ENCODE data around the gene POTEJ. TPM values are rescaled to one million over a fixed set of nuclear protein-coding genes. Genes with fewer than 3 reads are reported as not detected.
"Not testable (repeated sequence)": the region's sequence is repeated elsewhere in the genome, so short reads cannot be mapped to it uniquely, and the experiment has no call there.

Gene POTEJ
- polyA plus RNA-seq (ENCODE audit: low read depth in 6 of 6) = not detected

- not testable (repeated sequence) for ATAC-seq (ENCODE audit: low read depth in 2 of 2); H3K27ac Mint-ChIP-seq; H3K4me1 Mint-ChIP-seq; H3K27me3 Mint-ChIP-seq; H3K4me3 Mint-ChIP-seq; DNase-seq; H3K36me3 Mint-ChIP-seq; H3K9me3 Mint-ChIP-seq
Observed at GRCh38 chr2:130611140-130611539, at the start of gene POTEJ. POTEJ (plus strand) TSS chr2:130611440; CDS start chr2:130611533, 93 bp downstream.

- H3K27me3 Mint-ChIP-seq; ATAC-seq (ENCODE audit: low read depth in 2 of 2); H3K4me3 Mint-ChIP-seq; DNase-seq; H3K9me3 Mint-ChIP-seq; H3K27ac Mint-ChIP-seq; H3K36me3 Mint-ChIP-seq; H3K4me1 Mint-ChIP-seq: not testable (repeated sequence)
Observed at GRCh38 chr2:130566165-130566564, 45.1 kb upstream of the POTEJ start.

- not testable (repeated sequence) for H3K9me3 Mint-ChIP-seq; H3K4me3 Mint-ChIP-seq; H3K27me3 Mint-ChIP-seq; H3K4me1 Mint-ChIP-seq; ATAC-seq (ENCODE audit: low read depth in 2 of 2); H3K36me3 Mint-ChIP-seq; DNase-seq; H3K27ac Mint-ChIP-seq
Observed at GRCh38 chr2:130571929-130572328, 39.3 kb upstream of the POTEJ start.

- H3K4me1 Mint-ChIP-seq = not testable (repeated sequence)
Observed at GRCh38 chr2:130574230-130574629, 37.0 kb upstream of the POTEJ start.

GRCh38 chr2:130576209-130576784 lies 34.9 kb upstream of the POTEJ start:
- not testable (repeated sequence) for H3K27ac Mint-ChIP-seq; ATAC-seq (ENCODE audit: low read depth in 2 of 2); H3K4me3 Mint-ChIP-seq; H3K4me1 Mint-ChIP-seq; DNase-seq; H3K9me3 Mint-ChIP-seq; H3K27me3 Mint-ChIP-seq; H3K36me3 Mint-ChIP-seq

More at GRCh38 chr2:130574230-130574629, 37.0 kb upstream of the POTEJ start:
- H3K36me3 Mint-ChIP-seq; H3K27ac Mint-ChIP-seq; H3K4me3 Mint-ChIP-seq; H3K27me3 Mint-ChIP-seq; DNase-seq; ATAC-seq (ENCODE audit: low read depth in 2 of 2); H3K9me3 Mint-ChIP-seq: not testable (repeated sequence)

GRCh38 chr2:130577559-130577958 lies 33.7 kb upstream of the POTEJ start:
- ATAC-seq (ENCODE audit: low read depth in 2 of 2); H3K4me1 Mint-ChIP-seq; H3K9me3 Mint-ChIP-seq; H3K36me3 Mint-ChIP-seq; DNase-seq; H3K27ac Mint-ChIP-seq; H3K27me3 Mint-ChIP-seq; H3K4me3 Mint-ChIP-seq: not testable (repeated sequence)

- ATAC-seq (ENCODE audit: low read depth in 2 of 2); DNase-seq; H3K9me3 Mint-ChIP-seq; H3K4me3 Mint-ChIP-seq; H3K4me1 Mint-ChIP-seq; H3K27ac Mint-ChIP-seq; H3K27me3 Mint-ChIP-seq; H3K36me3 Mint-ChIP-seq: not testable (repeated sequence)
Observed at GRCh38 chr2:130579121-130579520, 32.1 kb upstream of the POTEJ start.

- not testable (repeated sequence) for H3K27ac Mint-ChIP-seq; DNase-seq; H3K27me3 Mint-ChIP-seq; H3K9me3 Mint-ChIP-seq; H3K4me3 Mint-ChIP-seq; ATAC-seq (ENCODE audit: low read depth in 2 of 2); H3K4me1 Mint-ChIP-seq; H3K36me3 Mint-ChIP-seq
Observed at GRCh38 chr2:130581491-130581890, 29.7 kb upstream of the POTEJ start.

- H3K9me3 Mint-ChIP-seq; H3K27me3 Mint-ChIP-seq; H3K4me3 Mint-ChIP-seq; ATAC-seq (ENCODE audit: low read depth in 2 of 2); H3K36me3 Mint-ChIP-seq; H3K27ac Mint-ChIP-seq; DNase-seq; H3K4me1 Mint-ChIP-seq: not testable (repeated sequence)
Observed at GRCh38 chr2:130582970-130583369, 28.3 kb upstream of the POTEJ start.

GRCh38 chr2:130583582-130583981 lies 27.7 kb upstream of the POTEJ start:
- not testable (repeated sequence) for H3K27ac Mint-ChIP-seq; H3K9me3 Mint-ChIP-seq; DNase-seq; ATAC-seq (ENCODE audit: low read depth in 2 of 2); H3K36me3 Mint-ChIP-seq; H3K4me3 Mint-ChIP-seq; H3K4me1 Mint-ChIP-seq; H3K27me3 Mint-ChIP-seq

- H3K27ac Mint-ChIP-seq; H3K36me3 Mint-ChIP-seq; H3K4me3 Mint-ChIP-seq; DNase-seq; H3K27me3 Mint-ChIP-seq; H3K9me3 Mint-ChIP-seq; ATAC-seq (ENCODE audit: low read depth in 2 of 2); H3K4me1 Mint-ChIP-seq: not testable (repeated sequence)
Observed at GRCh38 chr2:130584726-130585125, 26.5 kb upstream of the POTEJ start.

GRCh38 chr2:130588688-130589458 lies 22.4 kb upstream of the POTEJ start:
- not testable (repeated sequence) for DNase-seq; H3K27me3 Mint-ChIP-seq; H3K4me3 Mint-ChIP-seq; H3K27ac Mint-ChIP-seq; H3K36me3 Mint-ChIP-seq; ATAC-seq (ENCODE audit: low read depth in 2 of 2); H3K4me1 Mint-ChIP-seq; H3K9me3 Mint-ChIP-seq

GRCh38 chr2:130590170-130590841 lies 20.9 kb upstream of the POTEJ start:
- not testable (repeated sequence) for H3K4me1 Mint-ChIP-seq; H3K36me3 Mint-ChIP-seq; H3K27me3 Mint-ChIP-seq; H3K4me3 Mint-ChIP-seq; H3K27ac Mint-ChIP-seq; DNase-seq; ATAC-seq (ENCODE audit: low read depth in 2 of 2); H3K9me3 Mint-ChIP-seq

- H3K9me3 Mint-ChIP-seq; H3K27me3 Mint-ChIP-seq; H3K4me1 Mint-ChIP-seq; H3K4me3 Mint-ChIP-seq; ATAC-seq (ENCODE audit: low read depth in 2 of 2); DNase-seq; H3K36me3 Mint-ChIP-seq; H3K27ac Mint-ChIP-seq: not testable (repeated sequence)
Observed at GRCh38 chr2:130590842-130591359, 20.3 kb upstream of the POTEJ start.
